GM18907 (cell line): ENCODE data around the gene SAA2.
A peak's percentile ranks its signal among the peaks of the same experiment; 100 is the strongest.

Experiments used
- ATAC-seq: cut with Tn5 transposase; IDR thresholded peaks from one replicate; pipeline ENCODE4 v1.9.1; 2021; ENCODE audit warnings: mild to moderate bottlenecking, moderate library complexity; ENCODE audit not compliant: unreplicated experiment

The SAA2 gene

DNA sequence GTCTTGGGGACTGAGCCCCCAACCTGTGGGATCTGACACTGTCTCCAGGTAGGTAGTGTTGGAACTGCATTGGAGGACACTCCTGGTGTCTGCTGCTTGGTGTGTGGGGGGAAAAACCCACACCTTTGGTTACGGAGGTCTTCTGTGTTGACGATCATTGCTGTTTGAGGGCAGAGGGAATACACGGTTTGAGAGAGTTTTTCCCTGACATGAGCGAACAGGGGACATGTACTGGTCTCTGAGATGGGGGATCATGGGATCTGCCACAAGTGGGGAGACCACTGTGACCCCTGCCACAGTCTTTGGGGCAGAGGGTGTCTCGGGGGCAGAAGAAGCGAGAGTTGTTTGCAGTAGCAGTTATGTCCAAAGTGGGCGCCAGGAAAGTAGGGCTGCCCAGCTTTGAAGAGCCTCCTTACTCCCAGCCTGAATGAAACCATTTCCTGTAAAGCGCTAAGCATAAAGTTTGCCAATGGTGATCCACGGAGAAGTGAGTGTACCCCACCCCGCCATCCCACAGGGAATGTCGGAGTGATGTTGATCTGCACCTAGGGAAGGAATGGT lies 5.4 kb upstream of the SAA2 start:
- ATAC-seq, result no peak

DNA sequence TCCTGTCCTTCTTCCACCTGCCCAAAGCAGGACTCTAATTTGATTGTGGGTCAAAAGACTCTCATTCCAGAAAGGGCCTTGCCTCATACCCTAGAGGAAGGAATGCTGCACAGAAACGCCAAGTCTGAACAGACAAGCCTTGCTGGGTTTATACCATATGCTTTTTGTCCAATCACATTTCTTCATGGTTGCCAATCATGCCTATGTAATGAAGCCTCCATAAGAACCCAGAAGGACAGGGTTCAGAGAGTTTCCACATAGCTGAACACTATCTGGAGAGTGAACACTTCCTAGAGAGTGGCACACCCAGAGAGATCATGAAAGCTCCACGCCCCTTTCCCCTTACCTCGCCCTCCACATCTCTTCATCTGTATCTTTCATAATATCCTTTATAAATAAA lies 4.8 kb upstream of the SAA2 start:
- no peak for ATAC-seq

DNA sequence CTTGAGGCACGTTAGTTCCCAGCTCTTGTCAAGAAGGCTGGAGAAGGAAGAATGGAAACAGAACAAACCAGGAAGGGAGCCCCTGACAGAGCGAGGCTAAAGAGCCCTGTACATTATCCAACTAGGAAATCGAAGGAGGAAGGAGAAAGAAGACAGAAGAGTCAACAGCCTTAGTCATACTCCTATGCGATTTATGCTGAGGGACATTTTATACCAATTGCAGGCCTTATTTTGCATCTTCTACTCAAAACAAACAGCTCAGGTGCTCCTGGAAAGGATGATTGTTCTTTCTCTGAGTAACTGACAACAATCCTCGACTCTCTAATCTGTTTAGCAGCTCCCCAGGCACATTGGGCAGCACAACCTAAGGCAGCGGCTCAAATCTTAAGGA lies 1.3 kb downstream of the SAA2 start:
- ATAC-seq, result peak; percentile 6

DNA sequence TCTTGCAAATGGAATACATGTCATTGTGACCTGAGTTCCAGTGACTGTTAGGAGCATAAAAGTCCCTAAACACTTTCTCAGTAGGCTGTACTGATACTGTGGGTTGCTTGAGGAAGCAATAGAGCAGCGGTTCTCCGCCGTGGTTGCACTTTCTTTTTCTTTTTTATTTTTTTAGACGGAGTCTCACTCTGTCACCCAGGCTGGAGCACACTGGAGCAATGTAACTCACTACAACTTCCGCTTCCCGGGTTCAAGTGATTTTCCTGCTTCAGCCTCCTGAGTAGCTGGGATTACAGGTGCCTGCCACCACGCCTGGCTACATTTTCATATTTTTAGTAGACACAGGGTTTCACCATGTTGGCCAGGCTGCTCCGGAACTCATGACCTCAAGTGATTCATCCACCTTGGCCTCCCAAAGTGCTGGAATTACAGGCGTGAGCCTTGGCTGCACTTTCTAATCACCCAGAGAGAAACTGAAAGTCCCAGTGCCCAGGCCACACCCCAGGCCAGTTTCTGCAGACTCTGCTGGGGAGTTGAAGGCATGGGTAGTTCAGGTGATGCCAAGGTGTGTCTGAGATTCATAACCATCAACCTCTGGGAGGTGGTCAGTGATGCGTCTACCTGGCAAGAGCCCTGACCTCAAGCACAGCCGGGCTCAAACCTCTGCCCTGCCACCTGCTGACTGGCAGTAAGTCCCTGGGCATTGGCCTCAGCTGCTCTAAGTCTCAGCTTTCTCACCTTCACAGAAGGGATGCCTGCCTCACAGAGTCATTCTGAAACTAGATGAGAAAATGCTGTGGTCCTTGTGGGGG lies 1.9 kb downstream of the SAA2 start:
- ATAC-seq, result peak; percentile 78

DNA sequence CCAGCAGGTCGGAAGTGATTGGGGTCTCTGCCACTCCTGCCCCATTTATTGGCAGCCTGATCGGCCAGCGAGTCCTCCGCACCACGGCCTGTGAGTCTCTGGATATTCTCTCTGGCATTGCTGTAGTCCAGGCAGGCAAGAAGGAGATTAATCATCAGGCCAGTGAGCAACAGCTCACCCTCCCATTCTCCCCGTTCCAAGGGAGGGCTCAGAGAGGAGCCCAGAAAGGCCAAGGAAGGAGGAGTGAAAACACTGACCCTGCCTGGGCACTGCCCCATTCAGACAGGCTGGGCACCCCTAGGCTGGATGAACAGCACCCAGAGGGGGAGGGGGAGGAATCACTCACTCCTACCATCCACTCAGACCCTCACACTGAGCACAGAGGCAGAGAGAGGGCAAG lies 3.1 kb downstream of the SAA2 start:
- no peak for ATAC-seq

DNA sequence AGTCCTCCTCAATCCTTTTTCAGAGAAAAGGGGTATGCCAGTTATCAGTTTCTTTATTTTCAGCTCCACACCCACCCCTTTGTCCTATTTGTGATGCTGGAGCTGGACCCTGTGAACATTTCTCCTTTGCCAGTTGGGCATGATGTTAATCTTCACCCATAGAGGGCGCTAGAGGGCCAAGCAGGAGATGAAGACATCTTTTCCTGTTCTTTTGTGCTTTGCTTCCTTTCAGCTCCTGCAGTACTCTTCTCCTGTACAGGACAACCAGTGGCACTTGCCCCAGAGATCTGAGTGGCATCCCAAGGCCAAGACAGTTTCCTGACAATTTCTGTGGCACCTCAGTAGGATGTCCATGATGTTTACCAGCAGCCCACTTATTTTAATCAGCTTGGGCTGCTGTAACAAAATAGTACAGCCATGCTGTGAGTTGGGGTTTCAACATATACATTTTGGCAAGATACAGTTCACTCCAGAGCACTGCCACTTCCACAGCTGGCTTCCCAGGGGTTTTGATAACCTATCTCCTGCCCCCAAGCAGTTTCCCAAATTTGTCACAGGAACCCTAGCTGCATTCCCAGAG lies 4.6 kb downstream of the SAA2 start:
- ATAC-seq, result no peak

DNA sequence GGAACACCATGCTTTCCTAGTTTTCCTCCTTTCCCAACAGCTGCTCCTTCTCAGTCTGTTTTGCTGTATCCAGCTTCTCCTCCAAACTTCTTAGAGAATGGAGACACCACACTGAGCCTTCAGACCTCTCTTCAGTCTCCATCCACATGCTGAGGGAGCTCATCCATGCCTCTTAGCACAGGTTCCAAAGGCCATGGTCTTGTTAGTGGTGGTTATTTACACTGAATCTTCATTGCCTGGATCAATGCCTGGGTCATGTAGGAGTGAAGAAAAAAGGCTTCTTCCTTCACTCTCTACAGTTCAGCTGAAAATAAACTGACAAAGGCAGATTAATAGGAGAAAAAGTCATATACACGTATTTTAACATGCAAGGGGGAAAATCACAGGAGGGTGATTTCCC lies 8.8 kb downstream of the SAA2 start:
- ATAC-seq, result no peak

DNA sequence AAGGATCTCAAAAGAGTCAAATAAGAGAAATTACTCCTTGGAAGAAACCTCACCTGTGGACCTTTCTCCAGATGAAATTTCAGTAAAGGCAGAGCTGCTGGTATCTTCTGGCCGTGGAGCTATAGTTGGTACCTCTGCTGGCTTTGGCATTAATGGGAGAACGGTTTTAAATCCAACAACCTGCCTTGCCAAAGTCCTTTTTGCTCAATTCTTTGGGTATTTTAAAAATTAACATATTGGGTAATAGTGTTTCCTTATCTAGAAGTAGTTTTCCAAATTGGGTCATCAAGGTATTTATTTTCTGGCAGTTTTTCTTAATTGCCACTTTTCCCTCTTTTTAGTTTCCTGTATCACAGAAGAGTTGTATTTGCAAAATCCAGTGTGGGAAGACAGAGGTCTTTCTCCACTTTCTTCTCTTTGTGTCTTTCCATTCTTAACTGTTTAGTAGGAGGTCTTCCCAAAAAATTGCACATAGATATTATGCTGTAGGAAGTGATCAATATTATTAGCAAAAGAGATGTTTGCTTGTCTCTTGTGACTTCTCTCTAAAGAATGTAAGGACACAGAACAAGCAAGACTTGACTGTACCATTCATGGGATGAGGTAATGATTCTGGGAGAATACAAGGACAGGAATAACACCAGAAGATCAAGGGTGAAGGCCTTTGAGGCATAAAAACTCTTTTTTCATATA lies 11.7 kb downstream of the SAA2 start, which contains the start of gene SAA4:
SAA4 (minus strand) TSS at position 139 of the 693 bp plus-strand sequence. CDS start 876 bp downstream, outside the sequence.
- ATAC-seq, result no peak

DNA sequence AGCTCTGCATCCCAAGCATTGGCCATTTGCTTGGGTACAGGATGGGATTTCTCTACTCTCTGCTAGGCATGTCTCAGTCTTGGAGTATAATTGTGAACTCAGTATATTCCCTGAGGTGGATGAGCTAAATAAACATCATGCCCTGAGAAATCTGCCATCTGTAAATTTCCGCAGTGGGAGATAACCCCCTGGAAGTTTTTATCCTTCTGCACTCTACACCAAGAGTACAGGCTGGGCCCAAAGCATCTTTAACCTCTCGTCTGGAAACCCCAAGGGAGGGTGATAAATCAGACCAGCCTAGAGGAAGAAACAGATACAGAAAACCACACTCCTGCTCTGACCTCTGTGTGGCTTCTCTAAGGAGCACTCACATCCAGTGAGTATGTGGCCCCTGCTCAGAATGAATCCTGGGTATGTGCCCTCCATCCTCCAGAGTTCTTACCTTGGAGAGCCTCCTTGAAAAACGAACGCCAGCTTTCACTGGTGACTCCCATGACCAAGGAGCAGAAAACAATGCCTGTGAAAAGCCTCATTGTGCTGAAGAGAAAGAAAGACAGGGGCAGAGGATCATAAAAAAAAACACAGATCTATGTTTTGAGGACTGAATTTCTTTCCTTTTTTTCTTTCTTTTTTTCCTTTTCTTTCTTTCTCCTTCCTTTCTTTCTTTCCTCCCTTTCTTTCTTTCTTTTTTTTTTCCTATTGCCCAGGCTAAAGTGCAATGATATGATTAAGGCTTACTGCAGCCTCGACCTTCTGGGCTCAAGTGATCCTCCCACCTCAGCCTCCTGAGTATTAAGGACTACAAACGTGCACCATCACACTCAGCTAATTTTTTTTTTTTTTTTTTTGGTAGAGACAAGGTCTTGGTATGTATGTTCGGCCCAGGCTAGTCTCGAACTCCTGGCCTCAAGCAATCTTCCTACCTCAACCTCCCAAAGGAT lies 12.8 kb downstream of the SAA2 start:
- ATAC-seq, result no peak

DNA sequence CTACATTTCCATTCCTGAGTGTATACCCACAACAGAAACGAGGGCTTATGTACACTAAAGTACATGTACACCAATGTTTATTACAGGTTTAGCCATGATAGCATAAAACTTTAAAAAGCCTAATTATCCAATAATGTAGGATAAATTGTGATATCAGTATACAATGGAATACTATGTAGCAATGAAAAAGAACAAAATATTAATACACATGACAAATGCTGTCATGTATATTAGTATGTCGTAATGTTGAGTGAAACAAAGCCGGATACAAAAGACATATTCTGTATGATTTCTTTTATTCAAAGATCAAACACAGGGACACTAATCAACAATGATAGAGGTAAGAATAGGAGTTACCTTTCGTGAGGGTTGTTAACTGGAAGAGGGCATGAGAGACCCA lies 14.6 kb downstream of the SAA2 start:
- no peak for ATAC-seq

DNA sequence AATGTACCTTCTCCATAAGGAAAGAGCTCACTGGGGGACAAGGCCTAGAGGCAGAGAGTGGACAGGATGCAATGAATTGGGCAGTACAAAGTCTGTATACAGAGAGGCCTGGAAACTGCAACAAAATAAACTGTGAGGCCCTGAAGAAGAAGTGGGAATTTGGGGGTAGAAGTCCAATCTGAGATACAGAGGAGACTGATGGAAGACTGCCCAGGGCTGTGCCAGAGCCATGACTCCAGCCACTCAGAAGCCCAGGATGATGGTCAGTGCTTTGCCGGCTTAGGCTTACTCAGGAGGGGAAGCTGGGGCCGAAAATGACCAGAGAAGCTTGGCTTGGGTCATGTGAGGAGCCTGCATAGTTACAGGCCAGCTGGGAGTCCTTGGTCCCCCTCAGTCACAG lies 17.6 kb downstream of the SAA2 start:
- no peak for ATAC-seq

DNA sequence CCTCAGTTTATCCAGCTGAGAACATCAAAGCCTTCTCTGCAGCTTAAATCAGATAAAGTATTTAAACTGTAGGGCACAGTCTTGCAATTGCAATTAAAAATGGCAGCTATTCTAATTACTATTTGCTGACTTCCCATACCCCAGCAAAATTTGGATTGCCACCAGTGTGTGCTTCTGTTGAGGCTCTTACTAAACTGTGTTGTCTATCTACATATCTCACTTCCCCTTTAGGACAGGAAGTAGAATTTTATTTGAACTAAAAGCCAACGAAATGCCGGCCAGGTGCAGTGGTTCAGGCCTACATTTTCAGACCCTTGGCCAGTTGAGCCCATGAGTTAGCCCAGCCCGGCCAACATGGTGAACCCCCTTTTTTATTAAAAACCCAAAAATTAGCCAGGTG lies 19.0 kb downstream of the SAA2 start:
- peak; percentile 94 for ATAC-seq

DNA sequence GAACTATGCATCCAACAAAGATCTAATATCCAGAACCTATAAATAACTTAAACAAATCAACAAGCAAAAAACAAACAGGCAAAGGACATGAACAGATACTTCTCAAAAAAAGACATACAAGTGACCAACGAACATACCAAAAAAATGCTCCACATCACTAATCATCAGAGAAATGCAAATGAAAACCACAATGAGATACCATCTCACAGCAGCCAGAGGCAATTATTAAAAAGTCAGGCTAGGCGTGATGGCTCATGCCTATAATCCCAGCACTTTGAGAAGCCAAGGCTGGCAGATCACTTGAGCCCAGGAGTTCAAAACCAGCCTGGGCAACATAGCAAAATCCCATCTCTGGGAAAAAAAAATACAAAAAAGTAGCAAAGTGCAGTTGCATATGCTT lies 22.6 kb downstream of the SAA2 start:
- ATAC-seq, result no peak

DNA sequence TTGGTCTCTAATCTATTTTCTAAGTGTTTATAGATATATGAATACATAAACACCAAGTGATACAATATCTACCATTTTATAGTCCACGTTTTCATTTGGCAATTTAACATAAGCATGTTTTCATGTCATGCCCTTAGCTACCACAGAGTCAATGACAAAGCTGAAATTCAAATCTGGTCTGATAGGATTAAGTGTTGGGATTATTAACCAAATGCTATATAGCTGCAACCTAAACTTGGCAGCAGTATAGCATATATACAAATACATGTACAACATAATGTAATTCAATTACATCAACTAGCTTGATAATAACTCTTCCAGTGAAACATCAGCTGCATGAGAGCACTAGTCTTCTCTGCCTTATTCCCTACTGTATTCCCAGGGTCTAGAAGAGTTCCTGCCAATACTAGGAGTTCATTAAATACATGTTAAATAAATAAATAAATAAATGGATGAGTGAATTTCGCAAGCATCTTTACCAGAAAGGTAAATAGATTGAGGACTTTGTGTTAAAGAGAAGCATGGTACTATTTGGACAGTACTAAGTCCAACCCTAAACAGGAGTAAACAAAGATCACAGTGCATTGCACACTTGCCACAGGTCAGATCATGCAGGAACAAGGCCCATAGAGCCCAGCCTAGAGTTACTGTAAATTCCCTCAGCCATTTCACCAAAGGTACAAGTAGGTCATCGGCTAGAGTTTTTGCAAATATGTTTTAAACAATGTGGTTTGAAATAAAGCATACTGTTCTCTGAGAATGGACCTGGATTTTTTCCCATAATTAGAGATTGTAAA lies 24.7 kb downstream of the SAA2 start:
- no peak for ATAC-seq

DNA sequence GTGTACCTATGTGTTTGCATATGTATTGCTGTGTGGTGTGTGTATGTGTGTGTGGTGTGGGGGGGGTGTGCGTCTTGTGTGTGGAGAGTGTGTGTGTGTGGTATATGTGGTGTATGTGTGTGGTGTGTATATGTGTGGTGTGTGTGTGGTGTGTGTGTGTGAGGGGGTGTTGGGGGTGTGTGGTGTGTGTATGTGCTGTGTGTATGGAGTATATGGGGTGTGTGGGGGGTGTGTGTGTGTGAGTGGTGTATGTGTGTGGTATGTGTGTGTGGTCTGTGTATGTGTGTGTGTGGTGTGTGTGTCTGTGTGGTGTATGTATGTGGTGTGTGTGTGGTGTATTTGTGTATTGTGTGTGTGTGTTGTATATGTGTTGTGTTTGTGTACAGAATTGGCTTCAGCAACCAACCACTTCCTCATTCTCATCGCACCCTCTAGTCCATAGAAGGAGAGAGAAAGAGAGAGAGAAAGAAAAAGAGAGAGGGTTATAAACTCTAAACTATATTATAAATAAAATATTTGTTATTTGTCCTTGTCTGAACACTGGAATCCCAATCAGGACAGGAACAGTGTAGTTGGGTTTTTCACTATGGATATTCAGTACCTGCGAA lies 25.6 kb downstream of the SAA2 start:
- ATAC-seq, result no peak

DNA sequence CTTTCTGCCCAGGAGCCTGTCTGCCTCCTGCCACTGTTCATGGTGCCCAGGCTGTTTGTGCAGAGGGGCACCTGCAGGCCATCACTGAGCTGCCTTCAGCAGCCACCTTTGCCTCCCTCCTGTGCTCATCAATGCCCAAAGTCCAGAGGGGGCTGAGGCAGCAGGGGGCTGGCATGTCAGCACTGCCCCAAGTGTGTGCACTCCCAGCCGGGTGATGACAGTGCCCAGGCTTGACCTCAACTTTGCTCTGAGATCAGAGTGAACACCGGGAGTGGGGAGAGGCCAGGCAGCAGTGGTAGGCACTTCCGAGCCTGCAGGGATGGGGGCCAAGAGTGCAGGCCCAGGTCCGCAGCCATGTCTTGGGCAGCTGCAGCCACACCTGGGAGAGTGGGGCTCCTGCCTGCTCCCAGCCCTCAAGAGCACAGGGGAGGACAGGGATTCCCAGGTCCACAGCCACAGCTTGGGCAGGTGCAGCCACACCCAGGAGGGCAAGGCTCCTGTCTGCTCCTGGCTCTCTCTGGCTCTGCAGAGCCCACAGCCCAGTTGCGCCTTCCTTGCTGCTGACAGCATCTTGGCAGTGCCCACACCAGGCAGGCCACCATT lies 27.1 kb downstream of the SAA2 start:
- no peak for ATAC-seq

DNA sequence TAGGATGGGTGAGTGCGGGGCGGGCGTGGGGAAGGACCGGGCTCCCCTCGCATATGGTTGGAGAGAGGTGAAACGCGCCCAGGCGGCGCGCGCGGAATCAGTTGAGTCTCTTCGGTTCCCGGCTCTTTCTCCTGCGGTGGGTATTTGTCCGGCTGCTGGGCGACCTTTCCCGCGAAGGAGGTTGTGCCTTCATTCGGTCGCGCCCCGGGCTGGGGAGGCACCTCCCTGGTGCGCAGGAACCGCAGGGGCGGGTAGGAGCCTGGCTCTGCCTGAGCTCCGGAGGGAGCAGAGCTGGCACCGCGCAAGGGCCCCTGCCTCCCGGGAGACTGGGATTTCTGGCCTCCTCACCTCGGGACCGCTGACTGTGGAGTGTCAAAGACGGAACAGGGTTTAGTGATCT lies 39.4 kb downstream of the SAA2 start:
- ATAC-seq, result no peak

DNA sequence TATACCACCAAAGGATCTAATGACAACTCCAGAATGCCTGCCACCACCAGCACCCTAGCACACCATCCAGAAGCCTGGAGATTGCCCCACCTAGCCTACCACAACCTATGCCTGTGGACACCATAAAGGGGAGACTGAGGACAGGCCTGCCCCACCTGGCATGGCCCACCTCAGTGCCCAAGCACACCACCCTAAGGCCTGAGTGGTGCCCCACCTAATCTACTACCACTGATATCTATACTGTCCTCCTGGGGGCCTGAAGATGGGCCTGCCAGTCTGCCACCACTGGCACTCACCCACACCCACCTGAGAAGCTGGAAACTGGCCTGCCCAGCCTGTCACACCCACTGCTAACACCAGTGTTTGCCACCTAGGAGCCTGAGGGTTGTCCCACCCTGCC lies 43.7 kb downstream of the SAA2 start:
- no peak for ATAC-seq

DNA sequence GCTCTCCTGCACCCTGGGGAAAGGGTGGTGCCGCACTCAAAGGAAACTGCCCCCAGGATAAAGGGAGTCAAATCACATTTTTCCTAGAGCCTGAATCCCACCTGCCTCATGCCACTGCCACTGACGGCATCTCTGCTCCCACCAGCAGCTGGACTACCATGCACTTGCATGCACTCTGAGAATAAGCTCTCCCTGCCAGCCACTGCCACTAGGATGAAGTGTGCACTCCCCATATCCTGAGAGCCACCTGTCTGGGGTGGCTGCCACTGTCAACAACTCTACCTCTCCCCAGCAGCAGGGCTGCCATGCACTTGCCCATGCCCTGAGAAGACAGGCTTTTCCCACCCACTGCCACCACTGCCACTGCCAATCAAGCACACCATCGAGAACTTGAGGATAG lies 44.2 kb downstream of the SAA2 start:
- no peak for ATAC-seq
